Right lobe of liver (tissue), 6 donors: ENCODE data around the gene ADARB1. TPM values are rescaled to one million over a fixed set of nuclear protein-coding genes. Genes with fewer than 3 reads are reported as not detected.

Experiments
- ATAC-seq, 4 donors: fragments of 200-7000 bp; cut with Tn5 transposase; one replicate each; pipeline ENCODE4 v1.9.1; 2020; ENCODE audit warnings: mild to moderate bottlenecking in 4 of 4, moderate library complexity in 4 of 4
- DNase-seq, 3 donors: peaks; one replicate each; pipeline ENCODE4 v3.0.0-alpha.2; 2020
- H3K27ac ChIP-seq, 3 donors: fragments of 200-600 bp; one replicate each; pipeline ENCODE4 v1.8.0; 2022
- H3K27me3 ChIP-seq, 2 donors: fragments of 200-600 bp; one replicate each; pipeline ENCODE4 v1.8.0; 2022
- H3K36me3 ChIP-seq, 4 donors: fragments of 200-600 bp; sonication (generic) in 1 of 4; one replicate each; pipeline versions ENCODE4 v1.5.1 to v1.8.0; 2017 to 2022; ENCODE audit warnings: control low read depth in 1 of 4
- H3K4me1 ChIP-seq, 4 donors: fragments of 200-600 bp; sonication (generic) in 1 of 4; one replicate each; pipeline versions ENCODE4 v1.5.1 to v1.8.0; 2017 to 2022; ENCODE audit warnings: control low read depth in 1 of 4
- H3K4me3 ChIP-seq, 3 donors: fragments of 200-600 bp; one replicate each; pipeline ENCODE4 v1.8.0; 2022
- H3K9me3 ChIP-seq, 4 donors: fragments of 200-600 bp; sonication (generic) in 1 of 4; one replicate each; pipeline versions ENCODE4 v1.5.1 to v1.8.0; 2017 to 2022; ENCODE audit warnings: control low read depth in 1 of 4
- POLR2A ChIP-seq: fragments of 450-650 bp; IDR thresholded peaks from one replicate; pipeline ENCODE4 v1.6.1; 2017; ENCODE audit warnings: antibody characterized with exemption, mild to moderate bottlenecking
- WGBS: methylation state at CpG from one replicate; pipeline ENCODE4 v1.1.6; 2018; ENCODE audit warnings: low coverage, low lambda C conversion rate; ENCODE audit not compliant: insufficient coverage; ENCODE audit errors: missing lambda C conversion rate; 5-methylcytosine and 5-hydroxymethylcytosine counted together
- intact Hi-C, 2 donors: fragments of 100-400 bp; cut with DNase I; formaldehyde crosslinking; loops; one replicate each; pipeline versions ENCODE4 v1.11.2 to v1.14.1; 2022
- total RNA-seq, 6 experiments: library from RNA; depleted of rRNA in 2 of 6; stranded (reverse); fragments of >200 nt in 2 of 6; fragmentation: NEBNext Ultra II Directional in 3 of 6; extraction: Animal tissue kit (Norgen Biotek cat#: 25700) in 3 of 6; gene quantifications; one replicate each; pipeline versions ENCODE4 v1.1.0 to v1.2.4, GENCODE V29; 2016 to 2023
- TF ChIP-seq, protein P1 (sequence below), 4 donors: fragments of 200-600 bp in 3 of 4; fragments of 450-650 bp in 1 of 4; IDR thresholded peaks; one replicate each; pipeline versions ENCODE4 v1.5.1 to v1.8.0; 2016 to 2022; ENCODE audit warnings: antibody characterized with exemption in 4 of 4, mild to moderate bottlenecking in 2 of 4
- donor health status: DM: no; HTN: yes; CAD: no.
- donor health status: DM: no; HTN: no; CAD: no.
- donor health status: DM: no; HTN: no; CAD: no.
- donor health status: DM: no; HTN: yes; CAD: no.
- donor health status: DM: no; HTN: yes; CAD: no.

The ADARB1 gene
- total RNA-seq, 6 experiments from 2014 or later, result 4.7 to 9.9 (median 8.6) TPM

DNA sequence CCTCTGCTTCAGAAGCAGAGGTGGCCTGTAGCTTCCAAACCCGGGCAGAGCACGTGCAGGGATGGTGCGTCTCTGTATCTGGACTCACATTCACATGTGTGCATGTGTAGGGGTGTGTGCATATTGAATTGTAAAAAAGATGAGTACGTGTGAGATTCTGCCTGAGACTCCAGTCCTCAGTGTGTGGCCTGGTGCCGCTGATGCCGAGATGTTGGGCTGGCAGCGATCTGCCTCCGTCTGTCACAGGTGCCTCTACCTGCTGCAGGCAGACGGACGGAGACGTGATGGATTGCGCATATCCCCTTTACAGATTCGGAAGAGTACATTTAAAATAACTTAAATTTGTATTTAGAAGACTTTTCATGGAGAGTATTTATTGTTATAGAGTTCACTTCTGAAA lies 53.6 kb downstream of the ADARB1 start:
- no peaks in the 10 kb centered on the region for H3K4me1 ChIP-seq
- ATAC-seq (no peak), DNase-seq (no peak)
- H3K27me3 ChIP-seq, result no peaks in the 10 kb centered on the region
- H3K4me3 ChIP-seq, result no peak overlapping the region
- no peak overlapping the region for H3K27ac ChIP-seq
- WGBS, result 93% methylated on average over 11 of the region's 13 CpGs
- H3K9me3 ChIP-seq, result no peaks in the 10 kb centered on the region
- no peak for TF ChIP-seq POLR2A
- TF ChIP-seq, protein P1, sequence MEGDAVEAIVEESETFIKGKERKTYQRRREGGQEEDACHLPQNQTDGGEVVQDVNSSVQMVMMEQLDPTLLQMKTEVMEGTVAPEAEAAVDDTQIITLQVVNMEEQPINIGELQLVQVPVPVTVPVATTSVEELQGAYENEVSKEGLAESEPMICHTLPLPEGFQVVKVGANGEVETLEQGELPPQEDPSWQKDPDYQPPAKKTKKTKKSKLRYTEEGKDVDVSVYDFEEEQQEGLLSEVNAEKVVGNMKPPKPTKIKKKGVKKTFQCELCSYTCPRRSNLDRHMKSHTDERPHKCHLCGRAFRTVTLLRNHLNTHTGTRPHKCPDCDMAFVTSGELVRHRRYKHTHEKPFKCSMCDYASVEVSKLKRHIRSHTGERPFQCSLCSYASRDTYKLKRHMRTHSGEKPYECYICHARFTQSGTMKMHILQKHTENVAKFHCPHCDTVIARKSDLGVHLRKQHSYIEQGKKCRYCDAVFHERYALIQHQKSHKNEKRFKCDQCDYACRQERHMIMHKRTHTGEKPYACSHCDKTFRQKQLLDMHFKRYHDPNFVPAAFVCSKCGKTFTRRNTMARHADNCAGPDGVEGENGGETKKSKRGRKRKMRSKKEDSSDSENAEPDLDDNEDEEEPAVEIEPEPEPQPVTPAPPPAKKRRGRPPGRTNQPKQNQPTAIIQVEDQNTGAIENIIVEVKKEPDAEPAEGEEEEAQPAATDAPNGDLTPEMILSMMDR (IDR thresholded peaks at IDR 0.05), result no peak
- no peaks in the 10 kb centered on the region for H3K36me3 ChIP-seq
- intact Hi-C loops, result loop anchor here (5.0 kb wide), 1 partner anchor 176 kb away; no protein-coding TSS in a partner anchor

DNA sequence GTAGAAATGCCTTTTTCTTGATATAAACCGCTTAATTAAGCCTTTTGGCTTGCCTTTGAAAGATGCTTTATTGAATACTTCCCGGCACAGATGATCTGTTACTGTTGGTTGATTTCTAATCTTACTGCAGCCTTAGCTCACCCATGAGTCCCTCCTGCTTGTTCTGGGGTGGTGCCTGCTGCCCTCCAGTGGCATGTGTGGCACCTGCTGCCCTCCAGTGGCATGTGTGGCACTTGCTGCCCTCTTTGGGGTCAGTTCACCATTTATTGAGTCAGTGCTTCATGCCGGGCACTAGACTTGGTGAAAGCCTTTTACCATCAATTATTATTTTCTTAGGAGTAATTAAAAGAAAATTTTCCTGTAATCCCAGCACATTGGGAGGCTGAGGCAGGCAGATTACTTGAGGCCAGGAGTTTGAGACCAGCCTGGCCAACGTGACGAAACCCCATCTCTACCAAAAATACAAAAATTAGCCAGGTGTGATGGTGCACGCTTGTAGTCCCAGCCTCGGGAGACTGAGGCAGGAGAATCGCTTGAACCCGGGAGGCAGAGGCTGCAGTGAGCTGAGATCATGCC lies 54.3 kb downstream of the ADARB1 start:
- no peak overlapping the region for H3K27ac ChIP-seq
- 42% methylated on average over 7 of the region's 9 CpGs for WGBS
- no peaks in the 10 kb centered on the region for H3K4me1 ChIP-seq
- peak; percentile 95 to 96 (median 96) for ATAC-seq
- no peak for TF ChIP-seq POLR2A
- TF ChIP-seq, protein P1 (IDR thresholded peaks at IDR 0.05), result peak; percentile 89 to 94 (median 93)
- intact Hi-C loops, result loop anchor here (5.0 kb wide), 1 partner anchor 176 kb away; no protein-coding TSS in a partner anchor
- peak; percentile 78 to 81 (median 78) for DNase-seq
- H3K36me3 ChIP-seq, result no peaks in the 10 kb centered on the region
- H3K27me3 ChIP-seq, result no peaks in the 10 kb centered on the region
- H3K4me3 ChIP-seq, result no peak overlapping the region
- H3K9me3 ChIP-seq, result no peaks in the 10 kb centered on the region

DNA sequence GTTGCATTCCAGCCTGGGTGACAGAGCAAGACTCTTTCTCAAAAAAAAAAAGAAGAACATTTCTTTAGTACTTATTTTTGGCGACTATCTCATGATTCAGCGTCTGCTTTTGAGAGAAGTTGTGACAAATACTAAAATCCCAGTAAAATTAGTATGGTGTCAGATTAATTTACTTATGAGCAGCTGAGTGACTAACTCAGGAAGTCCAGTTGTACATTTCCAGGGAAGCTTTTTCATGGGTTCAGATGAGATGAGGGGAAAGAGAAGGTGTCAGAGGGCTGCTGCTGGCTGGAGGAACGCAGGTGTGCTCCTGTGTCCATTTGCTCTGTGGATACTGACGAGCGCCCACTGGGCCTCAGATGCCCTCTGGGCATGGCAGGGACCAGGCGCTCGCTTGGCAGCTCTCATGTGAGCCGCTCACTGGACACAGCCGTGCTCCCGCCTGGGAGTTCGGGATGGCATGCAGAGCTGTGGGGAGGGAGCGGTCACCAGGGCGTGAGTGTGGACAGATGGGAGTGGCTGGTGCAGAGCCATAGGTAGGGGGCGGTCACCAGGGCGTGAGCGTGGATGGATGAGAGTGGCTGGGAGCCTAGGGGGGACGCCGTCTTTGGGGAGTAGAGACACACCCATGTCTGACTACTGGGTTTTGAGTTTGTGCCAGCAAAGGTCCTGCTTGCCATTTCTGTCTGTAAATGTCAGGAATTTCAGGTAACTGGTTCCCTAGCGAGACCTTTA lies 55.0 kb downstream of the ADARB1 start:
- no peaks in the 10 kb centered on the region for H3K27me3 ChIP-seq
- no peaks in the 10 kb centered on the region for H3K4me1 ChIP-seq
- peak overlapping the region in 2 of 3 donors; percentile 25 to 50 for H3K27ac ChIP-seq
- intact Hi-C loops, result loop anchor here (5.0 kb wide), 1 partner anchor 177 kb away; no protein-coding TSS in a partner anchor
- H3K9me3 ChIP-seq, result no peaks in the 10 kb centered on the region
- DNase-seq, result no peak
- H3K36me3 ChIP-seq, result no peaks in the 10 kb centered on the region
- TF ChIP-seq POLR2A, result no peak
- TF ChIP-seq, protein P1 (IDR thresholded peaks at IDR 0.05), result no peak
- WGBS, result 30% methylated on average over 4 of the region's 19 CpGs
- H3K4me3 ChIP-seq, result no peak overlapping the region
- ATAC-seq, result peak in 1 of 4 donors; percentile 5

DNA sequence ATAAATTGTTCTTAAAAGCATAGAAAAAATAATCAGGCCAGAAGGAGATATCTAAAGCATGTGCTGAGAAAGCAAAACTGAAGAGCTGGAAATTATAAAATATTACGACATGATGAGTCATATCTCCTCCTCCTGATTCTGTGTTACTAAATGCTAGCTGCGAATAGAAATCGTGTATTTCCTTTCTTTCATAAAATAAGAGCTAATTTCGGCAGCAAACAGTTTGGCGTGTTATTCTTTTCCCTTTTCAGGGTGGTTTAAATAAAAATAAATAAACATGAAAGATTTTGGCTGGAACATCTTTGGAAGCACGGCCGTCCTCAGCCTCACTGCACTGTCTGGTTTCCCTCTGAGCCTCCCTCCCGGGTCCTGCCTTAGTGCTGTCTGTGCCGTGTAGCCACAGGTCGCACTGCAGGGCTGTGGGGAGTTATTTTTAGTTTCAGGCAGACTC lies 56.0 kb downstream of the ADARB1 start:
- peak; percentile 13 for TF ChIP-seq POLR2A
- TF ChIP-seq, protein P1 (IDR thresholded peaks at IDR 0.05), result no peak
- WGBS, result 35% methylated on average over 10 of the region's 10 CpGs
- DNase-seq (no peak), ATAC-seq (peak in 3 of 4 donors; percentile 35 to 45 (median 45))
- Histone ChIP-seq H3K36me3 (no peaks in the 10 kb centered on the region), H3K4me3 (no peak overlapping the region), H3K27me3 (no peaks in the 10 kb centered on the region), H3K4me1 (no peaks in the 10 kb centered on the region), H3K9me3 (no peaks in the 10 kb centered on the region), H3K27ac (peak overlapping the region; percentile 3 to 58 (median 28))
- intact Hi-C loops, result no loop called here
